ENCODE measurements around the gene ACAD11.
"Not testable (repeated sequence)": the region's sequence is repeated elsewhere in the genome, so short reads cannot be mapped to it uniquely, and the experiment has no call there.

The ACAD11 gene

GRCh38 chr3:132596816-132597433, 62.7 kb downstream of the ACAD11 start, which contains the start of gene ACKR4:
TSS of gene ACKR4 (plus strand) at chr3:132597270. CDS start at chr3:132600398, 3,128 bp downstream.
- DNase-seq = no peak

- DNase-seq = no peak
These were observed 63.3 kb downstream of the ACAD11 start for GRCh38 chr3:132596326-132596725.

GRCh38 chr3:132595014-132595413, 64.6 kb downstream of the ACAD11 start:
- DNase-seq = peak; percentile 80

- no peak for DNase-seq
These were observed 65.1 kb downstream of the ACAD11 start for GRCh38 chr3:132594498-132594897.

- DNase-seq = peak; percentile 80
These were observed 65.7 kb downstream of the ACAD11 start for GRCh38 chr3:132593947-132594323.

- DNase-seq = peak; percentile 3
These were observed 66.2 kb downstream of the ACAD11 start for GRCh38 chr3:132593241-132593946.

- DNase-seq = no peak
These were observed 67.4 kb downstream of the ACAD11 start for GRCh38 chr3:132592216-132592615.

GRCh38 chr3:132587401-132587800, 72.2 kb downstream of the ACAD11 start:
- no peak for DNase-seq

GRCh38 chr3:132573797-132574211, 85.8 kb downstream of the ACAD11 start:
- DNase-seq = no peak

- DNase-seq = no peak
These were observed 89.6 kb downstream of the ACAD11 start for GRCh38 chr3:132570016-132570415.

GRCh38 chr3:132569580-132569979, 90.0 kb downstream of the ACAD11 start:
- no peak for DNase-seq

- DNase-seq = peak; percentile 52
These were observed 90.5 kb downstream of the ACAD11 start for GRCh38 chr3:132569153-132569552.

GRCh38 chr3:132568422-132568821, 91.2 kb downstream of the ACAD11 start:
- no peak for DNase-seq

GRCh38 chr3:132564070-132564465, 95.5 kb downstream of the ACAD11 start:
- no peak for DNase-seq

- DNase-seq = peak; percentile 54
These were observed 96.1 kb downstream of the ACAD11 start for GRCh38 chr3:132563420-132564069.

- DNase-seq = no peak
These were observed 98.6 kb downstream of the ACAD11 start for GRCh38 chr3:132561003-132561402.

- no peak for DNase-seq
These were observed 103.0 kb downstream of the ACAD11 start for GRCh38 chr3:132556508-132557159.

GRCh38 chr3:132556036-132556386, 103.6 kb downstream of the ACAD11 start:
- not testable (repeated sequence) for DNase-seq

GRCh38 chr3:132555306-132556035, 104.1 kb downstream of the ACAD11 start:
- DNase-seq = no peak

GRCh38 chr3:132554437-132554836, 105.2 kb downstream of the ACAD11 start:
- DNase-seq = no peak

- DNase-seq = no peak
These were observed 105.8 kb downstream of the ACAD11 start for GRCh38 chr3:132553826-132554225.

GRCh38 chr3:132550579-132551305, 108.9 kb downstream of the ACAD11 start:
- no peak for DNase-seq
